HT-29 (cell line): ENCODE data around the gene BCL2. TPM values are rescaled to one million over a fixed set of nuclear protein-coding genes. Genes with fewer than 3 reads are reported as not detected.

Source experiments
- DNase-seq: peaks from one replicate; pipeline ENCODE4 v3.0.0-alpha.2; 2015; ENCODE audit warnings: low spot score
- total RNA-seq: library from RNA; depleted of rRNA; stranded (reverse); fragments of >200 nt; shearing (Covaris generic); gene quantifications from 2 replicates; pipeline ENCODE4 v1.2.3, GENCODE V29; 2014

Gene BCL2
- total RNA-seq, 1 experiment from 2014 or later: 0.36 TPM

GRCh38 chr18:63182310-63182772, 137.2 kb downstream of the BCL2 start:
- no peak for DNase-seq

- DNase-seq: no peak
Measured at GRCh38 chr18:63181706-63182309, 137.8 kb downstream of the BCL2 start.

- no peak for DNase-seq
Measured at GRCh38 chr18:63180971-63181376, 138.6 kb downstream of the BCL2 start.

GRCh38 chr18:63180321-63180720, 139.2 kb downstream of the BCL2 start:
- DNase-seq: no peak

GRCh38 chr18:63179422-63179821, 140.1 kb downstream of the BCL2 start:
- DNase-seq: no peak

GRCh38 chr18:63178971-63179370, 140.6 kb downstream of the BCL2 start:
- DNase-seq: no peak

GRCh38 chr18:63177919-63178821, 141.4 kb downstream of the BCL2 start:
- no peak for DNase-seq

- DNase-seq: no peak
Measured at GRCh38 chr18:63177259-63177658, 142.3 kb downstream of the BCL2 start.

- no peak for DNase-seq
Measured at GRCh38 chr18:63175264-63175663, 144.3 kb downstream of the BCL2 start.

- DNase-seq: no peak
Measured at GRCh38 chr18:63173983-63174382, 145.6 kb downstream of the BCL2 start.

- no peak for DNase-seq
Measured at GRCh38 chr18:63169853-63170252, 149.7 kb downstream of the BCL2 start.

- DNase-seq: no peak
Measured at GRCh38 chr18:63168287-63168686, 151.3 kb downstream of the BCL2 start.

GRCh38 chr18:63166142-63166541, 153.4 kb downstream of the BCL2 start:
- no peak for DNase-seq

GRCh38 chr18:63164396-63164795, 155.2 kb downstream of the BCL2 start:
- no peak for DNase-seq

GRCh38 chr18:63162271-63163014, 157.1 kb downstream of the BCL2 start:
- no peak for DNase-seq

- no peak for DNase-seq
Measured at GRCh38 chr18:63161761-63162195, 157.8 kb downstream of the BCL2 start.

- no peak for DNase-seq
Measured at GRCh38 chr18:63161032-63161760, 158.4 kb downstream of the BCL2 start.

- no peak for DNase-seq
Measured at GRCh38 chr18:63160172-63160995, 159.2 kb downstream of the BCL2 start.

GRCh38 chr18:63159590-63159989, 160.0 kb downstream of the BCL2 start:
- DNase-seq: no peak

- no peak for DNase-seq
Measured at GRCh38 chr18:63158676-63159291, 160.8 kb downstream of the BCL2 start.
